Right atrium auricular region (tissue), 2 donors: ENCODE data around the gene FGA. TPM values are rescaled to one million over a fixed set of nuclear protein-coding genes. Genes with fewer than 3 reads are reported as not detected.

Source experiments
- DNase-seq: peaks from one replicate; pipeline ENCODE4 v3.0.0-alpha.2; 2019; ENCODE audit warnings: low spot score
- H3K27ac ChIP-seq, 2 donors: fragments of 200-600 bp; sonication (generic); 1 replicate in 1 of 2; 2 replicates in 1 of 2; pipeline ENCODE4 v1.5.1; 2016 to 2019
- H3K27me3 ChIP-seq, 2 donors: fragments of 200-600 bp; sonication (generic); one replicate each; pipeline versions ENCODE4 v1.5.1 to v1.6.0; 2017 to 2019
- H3K36me3 ChIP-seq: fragments of 200-600 bp; sonication (generic); one replicate; pipeline ENCODE4 v1.5.1; 2016
- H3K4me1 ChIP-seq, 2 donors: fragments of 200-600 bp; sonication (generic); one replicate each; pipeline versions ENCODE4 v1.5.1 to v1.6.0; 2017 to 2019
- H3K4me3 ChIP-seq, 2 donors: fragments of 200-600 bp; sonication (generic); 1 replicate in 1 of 2; 2 replicates in 1 of 2; pipeline ENCODE4 v1.5.1; 2017 to 2019; ENCODE audit warnings: mild to moderate bottlenecking in 1 of 2, moderate library complexity in 1 of 2
- H3K9me3 ChIP-seq, 2 donors: fragments of 200-600 bp; sonication (generic); one replicate each; pipeline ENCODE4 v1.5.1; 2019
- CTCF ChIP-seq, 2 donors: fragments of 200-600 bp; sonication (generic); IDR thresholded peaks; one replicate each; pipeline ENCODE4 v1.5.1; 2019; ENCODE audit warnings: antibody characterized with exemption in 2 of 2
- total RNA-seq, 2 donors: library from RNA; depleted of rRNA; stranded (reverse); fragments of >200 nt; gene quantifications; one replicate each; pipeline ENCODE4 v1.1.0, GENCODE V29; 2016

Gene FGA
- total RNA-seq, 2 donors from 2014 or later = not detected

- peaks cover 97% of the 10 kb centered on the region for H3K36me3 ChIP-seq
- DNase-seq = no peak
- no peak for TF ChIP-seq CTCF (IDR thresholded peaks at IDR 0.05)
- no peaks in the 10 kb centered on the region for H3K27me3 ChIP-seq
- no peak overlapping the region for H3K4me3 ChIP-seq
- no peak overlapping the region for H3K27ac ChIP-seq
- no peaks in the 10 kb centered on the region for H3K4me1 ChIP-seq
- H3K9me3 ChIP-seq = no peaks in the 10 kb centered on the region
These were observed 48.2 kb downstream of the FGA start for GRCh38 chr4:154542271-154542879.

Other genes with a start within 250 kb of the FGA start
- gene DCHS2, start 98.9 kb downstream of the FGA start, total RNA-seq = under 1 TPM in 1 of 2 donors, not detected in 1; 0.04 TPM
- 10 to 100 TPM; 21.1 to 30.1 TPM for gene PLRG1, start 40.3 kb downstream of the FGA start, total RNA-seq
- gene FGB, start 27.7 kb downstream of the FGA start, total RNA-seq = not detected
- not detected for gene FGG, start 21.9 kb upstream of the FGA start, total RNA-seq
- gene LRAT, start 153.3 kb upstream of the FGA start, total RNA-seq = under 1 TPM; 0.15 to 0.35 TPM
- not detected for gene RBM46, start 190.5 kb upstream of the FGA start, total RNA-seq